Measurements from ENCODE around the gene TMPRSS15. TPM values are rescaled to one million over a fixed set of nuclear protein-coding genes. Genes with fewer than 3 reads are reported as not detected.

The TMPRSS15 gene
- total RNA-seq, 1 experiment from 2014 or later = not detected

DNA sequence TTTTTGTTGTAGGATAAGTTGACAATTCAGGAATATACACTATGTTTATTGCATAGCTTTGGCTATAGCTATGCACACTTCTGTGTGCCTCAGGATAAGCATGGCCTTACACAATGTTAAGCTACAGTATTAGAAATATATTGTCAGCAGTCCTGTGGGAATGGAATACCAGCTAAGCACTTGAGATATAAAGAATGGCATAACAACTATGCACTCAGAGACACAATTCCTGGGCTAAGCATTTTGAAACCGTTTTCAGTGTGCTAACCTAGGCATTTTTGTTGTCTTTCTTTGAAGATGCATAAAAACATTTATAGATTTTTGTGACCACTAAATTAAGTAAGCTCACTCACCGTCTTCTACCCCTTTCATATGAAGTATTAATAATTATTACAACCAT, 46.8 kb downstream of the TMPRSS15 start:
- H4K20me1 ChIP-seq (ENCODE audit: insufficient read depth) = no peaks in the 10 kb centered on the region
- H3K9me2 ChIP-seq (ENCODE audit: insufficient read depth) = no peaks in the 10 kb centered on the region
- intact Hi-C loops (cut with micrococcal nuclease) = no loop called here
- no peak overlapping the region for H2AFZ ChIP-seq (ENCODE audit: low read depth, low read length, poor library complexity, severe bottlenecking)
- no peaks in the 10 kb centered on the region for H3K79me2 ChIP-seq (ENCODE audit: insufficient read depth, low read length)
- H3K27ac ChIP-seq (ENCODE audit: low read depth, low read length) = no peak overlapping the region
- no peak for DNase-seq (ENCODE audit: low read depth, low spot score)
- TF ChIP-seq SP1 (IDR thresholded peaks at IDR 0.05; ENCODE audit: low read depth) = no peak
- TF ChIP-seq, protein P1, sequence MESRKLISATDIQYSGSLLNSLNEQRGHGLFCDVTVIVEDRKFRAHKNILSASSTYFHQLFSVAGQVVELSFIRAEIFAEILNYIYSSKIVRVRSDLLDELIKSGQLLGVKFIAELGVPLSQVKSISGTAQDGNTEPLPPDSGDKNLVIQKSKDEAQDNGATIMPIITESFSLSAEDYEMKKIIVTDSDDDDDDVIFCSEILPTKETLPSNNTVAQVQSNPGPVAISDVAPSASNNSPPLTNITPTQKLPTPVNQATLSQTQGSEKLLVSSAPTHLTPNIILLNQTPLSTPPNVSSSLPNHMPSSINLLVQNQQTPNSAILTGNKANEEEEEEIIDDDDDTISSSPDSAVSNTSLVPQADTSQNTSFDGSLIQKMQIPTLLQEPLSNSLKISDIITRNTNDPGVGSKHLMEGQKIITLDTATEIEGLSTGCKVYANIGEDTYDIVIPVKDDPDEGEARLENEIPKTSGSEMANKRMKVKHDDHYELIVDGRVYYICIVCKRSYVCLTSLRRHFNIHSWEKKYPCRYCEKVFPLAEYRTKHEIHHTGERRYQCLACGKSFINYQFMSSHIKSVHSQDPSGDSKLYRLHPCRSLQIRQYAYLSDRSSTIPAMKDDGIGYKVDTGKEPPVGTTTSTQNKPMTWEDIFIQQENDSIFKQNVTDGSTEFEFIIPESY (IDR thresholded peaks at IDR 0.05; ENCODE audit: extremely low read depth, insufficient replicate concordance, low read length) = no peak
- no peak for TF ChIP-seq EGR1 (IDR thresholded peaks at IDR 0.05; ENCODE audit: low read depth)
- H3K9ac ChIP-seq (ENCODE audit: low read length) = no peak overlapping the region
- H3K27me3 ChIP-seq (ENCODE audit: insufficient read depth, low read length) = no peaks in the 10 kb centered on the region
- H3K9me3 ChIP-seq (ENCODE audit: control insufficient read depth in 1 of 2, insufficient read depth in 1 of 2, low read depth in 1 of 2, low read length in 2 of 2) = peaks cover 9 to 33% of the 10 kb centered on the region in 2 experiments; a peak in 3 of 4 replicates
- ChIA-PET RAD21 (ENCODE audit: low non-redundant PET in 1 of 2, low total read pairs in 2 of 2, uncharacterized antibody in 2 of 2, unreplicated experiment in 2 of 2) (no interaction called here), POLR2A (no interaction called here), CTCF (no interaction called here)
- no peaks in the 10 kb centered on the region for H3K36me3 ChIP-seq (ENCODE audit: control insufficient read depth in 1 of 2, insufficient read depth in 2 of 2, low read length in 2 of 2)
- no peaks in the 10 kb centered on the region for H3K4me1 ChIP-seq (ENCODE audit: control insufficient read depth in 1 of 2, insufficient read depth in 2 of 2, low read length in 2 of 2)
- H3K4me2 ChIP-seq (ENCODE audit: low read length) = no peak overlapping the region
- BruUV-seq (replicated peaks) = no TSS peak
- H3K4me3 ChIP-seq (replicated peaks in 1 of 2; ENCODE audit: low read depth in 1 of 2, low read length in 2 of 2) = no peak overlapping the region
- ATAC-seq = no peak

DNA sequence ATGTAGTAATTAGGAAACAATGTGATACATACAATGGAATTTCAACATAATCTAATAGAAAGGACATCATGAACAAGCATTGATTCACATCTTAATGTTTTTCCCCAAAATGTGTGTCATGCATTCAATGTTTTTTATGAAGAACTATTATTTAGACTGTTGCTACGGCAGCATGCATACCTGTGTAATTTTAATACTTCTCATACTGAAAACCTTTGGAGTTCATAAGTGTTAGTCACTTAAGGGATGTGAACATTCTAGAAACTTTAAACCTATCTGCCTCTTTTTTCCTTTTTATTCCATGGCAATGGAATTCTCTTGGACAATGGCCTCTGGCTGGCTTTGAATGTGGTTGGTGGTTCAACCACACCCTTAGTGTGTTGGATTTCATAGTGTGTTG, 48.6 kb downstream of the TMPRSS15 start:
- BruUV-seq (replicated peaks) = no TSS peak
- ATAC-seq (no peak), DNase-seq (ENCODE audit: low read depth, low spot score) (no peak)
- Histone ChIP-seq H3K9me2 (ENCODE audit: insufficient read depth) (no peaks in the 10 kb centered on the region), H3K4me3 (replicated peaks in 1 of 2; ENCODE audit: low read depth in 1 of 2, low read length in 2 of 2) (no peak overlapping the region), H3K36me3 (ENCODE audit: control insufficient read depth in 1 of 2, insufficient read depth in 2 of 2, low read length in 2 of 2) (no peaks in the 10 kb centered on the region), H3K79me2 (ENCODE audit: insufficient read depth, low read length) (no peaks in the 10 kb centered on the region), H3K27ac (ENCODE audit: low read depth, low read length) (no peak overlapping the region), H3K9ac (ENCODE audit: low read length) (no peak overlapping the region), H2AFZ (ENCODE audit: low read depth, low read length, poor library complexity, severe bottlenecking) (no peak overlapping the region), H3K9me3 (ENCODE audit: control insufficient read depth in 1 of 2, insufficient read depth in 1 of 2, low read depth in 1 of 2, low read length in 2 of 2) (peaks cover 3 to 25% of the 10 kb centered on the region in 2 experiments; a peak in 3 of 4 replicates), H4K20me1 (ENCODE audit: insufficient read depth) (no peaks in the 10 kb centered on the region), H3K4me1 (ENCODE audit: control insufficient read depth in 1 of 2, insufficient read depth in 2 of 2, low read length in 2 of 2) (no peaks in the 10 kb centered on the region), H3K27me3 (ENCODE audit: insufficient read depth, low read length) (no peaks in the 10 kb centered on the region), H3K4me2 (ENCODE audit: low read length) (no peak overlapping the region)
- RAD21 ChIA-PET (ENCODE audit: low non-redundant PET in 1 of 2, low total read pairs in 2 of 2, uncharacterized antibody in 2 of 2, unreplicated experiment in 2 of 2) = no interaction called here
- CTCF ChIA-PET = no interaction called here
- POLR2A ChIA-PET = no interaction called here
- TF ChIP-seq SRF (IDR thresholded peaks at IDR 0.05; ENCODE audit: low read depth) = no peak
- TF ChIP-seq, protein P2, sequence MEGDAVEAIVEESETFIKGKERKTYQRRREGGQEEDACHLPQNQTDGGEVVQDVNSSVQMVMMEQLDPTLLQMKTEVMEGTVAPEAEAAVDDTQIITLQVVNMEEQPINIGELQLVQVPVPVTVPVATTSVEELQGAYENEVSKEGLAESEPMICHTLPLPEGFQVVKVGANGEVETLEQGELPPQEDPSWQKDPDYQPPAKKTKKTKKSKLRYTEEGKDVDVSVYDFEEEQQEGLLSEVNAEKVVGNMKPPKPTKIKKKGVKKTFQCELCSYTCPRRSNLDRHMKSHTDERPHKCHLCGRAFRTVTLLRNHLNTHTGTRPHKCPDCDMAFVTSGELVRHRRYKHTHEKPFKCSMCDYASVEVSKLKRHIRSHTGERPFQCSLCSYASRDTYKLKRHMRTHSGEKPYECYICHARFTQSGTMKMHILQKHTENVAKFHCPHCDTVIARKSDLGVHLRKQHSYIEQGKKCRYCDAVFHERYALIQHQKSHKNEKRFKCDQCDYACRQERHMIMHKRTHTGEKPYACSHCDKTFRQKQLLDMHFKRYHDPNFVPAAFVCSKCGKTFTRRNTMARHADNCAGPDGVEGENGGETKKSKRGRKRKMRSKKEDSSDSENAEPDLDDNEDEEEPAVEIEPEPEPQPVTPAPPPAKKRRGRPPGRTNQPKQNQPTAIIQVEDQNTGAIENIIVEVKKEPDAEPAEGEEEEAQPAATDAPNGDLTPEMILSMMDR (IDR thresholded peaks at IDR 0.05 in 2 of 3, conservative IDR thresholded peaks at IDR 0.05 in 1 of 3; ENCODE audit: borderline replicate concordance in 1 of 3, insufficient read depth in 1 of 3, low read depth in 2 of 3, low read length in 2 of 3) = no peak
- TF ChIP-seq RAD21 (IDR thresholded peaks at IDR 0.05; ENCODE audit: low read depth) = no peak
- TF ChIP-seq, protein P1 (IDR thresholded peaks at IDR 0.05; ENCODE audit: extremely low read depth, insufficient replicate concordance, low read length) = no peak
- TF ChIP-seq SIN3A (IDR thresholded peaks at IDR 0.05; ENCODE audit: low read depth) = no peak
- no peak for TF ChIP-seq ZFX (IDR thresholded peaks at IDR 0.05)
- TF ChIP-seq SP1 (IDR thresholded peaks at IDR 0.05; ENCODE audit: low read depth) = no peak
- no peak for TF ChIP-seq POLR2AphosphoS5 (IDR thresholded peaks at IDR 0.05; ENCODE audit: low read depth, low read length)
- no peak for TF ChIP-seq YY1 (IDR thresholded peaks at IDR 0.05; ENCODE audit: extremely low read depth, insufficient replicate concordance, low read depth, low read length)
- TF ChIP-seq JUND (IDR thresholded peaks at IDR 0.05) = no peak
- intact Hi-C loops (cut with micrococcal nuclease) = no loop called here

Data from HCT116 (cell line).